OCI-LY7 (cell line): ENCODE results near the gene PAX7.

Source experiments
- EZH2phosphoT487 ChIP-seq: fragments of 200-600 bp; sonication (generic); IDR thresholded peaks from 2 replicates; pipeline ENCODE4 v1.6.1; 2018; ENCODE audit warnings: low read depth, borderline replicate concordance, mild to moderate bottlenecking, mixed run types, antibody characterized with exemption, low read length, moderate library complexity, mixed read lengths
- TF ChIP-seq, protein P1 (sequence below): fragments of 200-600 bp; sonication (generic); conservative IDR thresholded peaks from 2 replicates; pipeline ENCODE4 v1.5.1; 2014; ENCODE audit warnings: mild to moderate bottlenecking, antibody characterized with exemption, low read length, moderate library complexity, mixed read lengths

DNA sequence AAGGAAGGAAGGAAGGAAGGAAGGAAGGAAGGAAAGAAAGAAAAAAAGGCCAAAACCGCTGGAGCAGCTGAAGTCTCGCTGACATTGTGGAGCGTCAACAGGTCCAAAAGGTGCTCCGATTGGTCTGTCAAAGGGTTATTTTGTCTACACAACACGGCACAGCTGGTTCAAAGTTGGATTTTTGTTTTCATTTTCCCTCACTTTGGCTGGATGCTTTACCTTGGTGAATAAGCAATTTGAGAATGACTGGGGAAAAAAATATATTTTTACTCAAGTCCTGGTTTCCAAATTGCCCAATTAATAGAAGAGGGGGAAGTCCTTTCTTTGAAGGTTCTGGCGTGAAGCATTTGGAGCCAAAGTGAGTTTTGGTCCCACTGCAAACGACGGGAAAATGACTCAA, 19.3 kb upstream of the PAX7 start:
- TF ChIP-seq, protein P1, sequence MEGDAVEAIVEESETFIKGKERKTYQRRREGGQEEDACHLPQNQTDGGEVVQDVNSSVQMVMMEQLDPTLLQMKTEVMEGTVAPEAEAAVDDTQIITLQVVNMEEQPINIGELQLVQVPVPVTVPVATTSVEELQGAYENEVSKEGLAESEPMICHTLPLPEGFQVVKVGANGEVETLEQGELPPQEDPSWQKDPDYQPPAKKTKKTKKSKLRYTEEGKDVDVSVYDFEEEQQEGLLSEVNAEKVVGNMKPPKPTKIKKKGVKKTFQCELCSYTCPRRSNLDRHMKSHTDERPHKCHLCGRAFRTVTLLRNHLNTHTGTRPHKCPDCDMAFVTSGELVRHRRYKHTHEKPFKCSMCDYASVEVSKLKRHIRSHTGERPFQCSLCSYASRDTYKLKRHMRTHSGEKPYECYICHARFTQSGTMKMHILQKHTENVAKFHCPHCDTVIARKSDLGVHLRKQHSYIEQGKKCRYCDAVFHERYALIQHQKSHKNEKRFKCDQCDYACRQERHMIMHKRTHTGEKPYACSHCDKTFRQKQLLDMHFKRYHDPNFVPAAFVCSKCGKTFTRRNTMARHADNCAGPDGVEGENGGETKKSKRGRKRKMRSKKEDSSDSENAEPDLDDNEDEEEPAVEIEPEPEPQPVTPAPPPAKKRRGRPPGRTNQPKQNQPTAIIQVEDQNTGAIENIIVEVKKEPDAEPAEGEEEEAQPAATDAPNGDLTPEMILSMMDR: no peak
- no peak for TF ChIP-seq EZH2phosphoT487
